HTR-8/SVneo (cell line): ENCODE measurements around the gene JSRP1.

Experiments
- DNase-seq: peaks from one replicate; pipeline ENCODE4 v3.0.0; 2011; ENCODE audit warnings: low spot score, mixed read lengths; ENCODE audit not compliant: insufficient read length
- FAIRE-seq: peaks from 2 replicates; lab custom pipeline; 2011; peaks lifted over from hg19 to GRCh38; lab: Jason Lieb, UNC

JSRP1 gene

GRCh38 chr19:2223391-2223790, 32.8 kb downstream of the JSRP1 start:
- DNase-seq = no peak

GRCh38 chr19:2221918-2222317, 34.3 kb downstream of the JSRP1 start:
- DNase-seq = no peak
- FAIRE-seq = no peak

More at GRCh38 chr19:2223391-2223790, 32.8 kb downstream of the JSRP1 start:
- no peak for FAIRE-seq

GRCh38 chr19:2221250-2221831, 34.9 kb downstream of the JSRP1 start:
- DNase-seq (no peak), FAIRE-seq (no peak)

- FAIRE-seq = no peak
These were observed 36.5 kb downstream of the JSRP1 start for GRCh38 chr19:2219726-2220125.

GRCh38 chr19:2217591-2217990, 38.6 kb downstream of the JSRP1 start:
- DNase-seq (no peak), FAIRE-seq (no peak)

More at GRCh38 chr19:2219726-2220125, 36.5 kb downstream of the JSRP1 start:
- no peak for DNase-seq

GRCh38 chr19:2216361-2217225, 39.6 kb downstream of the JSRP1 start:
- FAIRE-seq (no peak), DNase-seq (no peak)

GRCh38 chr19:2215281-2215751, 40.9 kb downstream of the JSRP1 start:
- no peak for DNase-seq
- FAIRE-seq = no peak

GRCh38 chr19:2214251-2214650, 42.0 kb downstream of the JSRP1 start:
- no peak for DNase-seq
- FAIRE-seq = no peak

GRCh38 chr19:2213799-2214198, 42.4 kb downstream of the JSRP1 start:
- FAIRE-seq = no peak
- no peak for DNase-seq

- DNase-seq = no peak
- no peak for FAIRE-seq
These were observed 43.1 kb downstream of the JSRP1 start for GRCh38 chr19:2212861-2213711.

GRCh38 chr19:2210987-2211740, 45.1 kb downstream of the JSRP1 start:
- DNase-seq (no peak), FAIRE-seq (no peak)

GRCh38 chr19:2210206-2210605, 46.0 kb downstream of the JSRP1 start:
- DNase-seq = no peak
- FAIRE-seq = no peak

- no peak for FAIRE-seq
- no peak for DNase-seq
These were observed 46.8 kb downstream of the JSRP1 start for GRCh38 chr19:2209408-2209807.

- FAIRE-seq = no peak
- DNase-seq = no peak
These were observed 47.2 kb downstream of the JSRP1 start for GRCh38 chr19:2208975-2209374.

GRCh38 chr19:2207991-2208860, 48.0 kb downstream of the JSRP1 start:
- DNase-seq (no peak), FAIRE-seq (no peak)

GRCh38 chr19:2207008-2207407, 49.2 kb downstream of the JSRP1 start:
- DNase-seq (no peak), FAIRE-seq (no peak)

GRCh38 chr19:2202366-2202765, 53.9 kb downstream of the JSRP1 start:
- DNase-seq = no peak
- no peak for FAIRE-seq
